NCI-H1694 (cell line): ENCODE results near the gene HES4.
"Not testable (repeated sequence)": the region's sequence is repeated elsewhere in the genome, so short reads cannot be mapped to it uniquely, and the experiment has no call there.

ENCODE experiments used
- DNase-seq: peaks from one replicate; lab custom pipeline; 2025; lab: John Stamatoyannopoulos, UW

Gene HES4

GRCh38 chr1:1033731-1034438 lies 34.0 kb upstream of the HES4 start:
- no peak for DNase-seq

- DNase-seq: peak; percentile 89
These were observed 33.2 kb upstream of the HES4 start for GRCh38 chr1:1033009-1033587.

GRCh38 chr1:1032424-1032823 lies 32.5 kb upstream of the HES4 start:
- peak; percentile 21 for DNase-seq

GRCh38 chr1:1031659-1032235 lies 31.9 kb upstream of the HES4 start:
- no peak for DNase-seq

- not testable (repeated sequence) for DNase-seq
These were observed 31.2 kb upstream of the HES4 start for GRCh38 chr1:1030867-1031658.

GRCh38 chr1:1027791-1028190 lies 27.9 kb upstream of the HES4 start:
- no peak for DNase-seq

GRCh38 chr1:1026599-1027413 lies 26.9 kb upstream of the HES4 start:
- DNase-seq: no peak

- DNase-seq: no peak
These were observed 25.8 kb upstream of the HES4 start for GRCh38 chr1:1025730-1026129.

- DNase-seq: no peak
These were observed 25.1 kb upstream of the HES4 start for GRCh38 chr1:1024771-1025699.

GRCh38 chr1:1024149-1024770 lies 24.4 kb upstream of the HES4 start:
- DNase-seq: no peak

- no peak for DNase-seq
These were observed 23.8 kb upstream of the HES4 start for GRCh38 chr1:1023700-1024099.

GRCh38 chr1:1022302-1023009 lies 22.6 kb upstream of the HES4 start:
- no peak for DNase-seq

- DNase-seq: no peak
These were observed 22.0 kb upstream of the HES4 start for GRCh38 chr1:1021920-1022259.

- DNase-seq: no peak
These were observed 21.4 kb upstream of the HES4 start for GRCh38 chr1:1021010-1021919.

GRCh38 chr1:1020415-1021009 lies 20.6 kb upstream of the HES4 start:
- DNase-seq: no peak

GRCh38 chr1:1020000-1020404 lies 20.1 kb upstream of the HES4 start, which contains the start of gene AGRN:
TSS of gene AGRN (plus strand) at chr1:1020120. CDS start at chr1:1020173, 53 bp downstream.
- no peak for DNase-seq

- DNase-seq: no peak
These were observed 19.5 kb upstream of the HES4 start for GRCh38 chr1:1019122-1019999.
